NB4 (cell line): ENCODE data around the gene RARB.

Experiments
- CTCF ChIP-seq: IDR thresholded peaks from one replicate; pipeline ENCODE4 v1.5.1; 2012; ENCODE audit warnings: low read depth, low read length
- MYC ChIP-seq: IDR thresholded peaks from 2 replicates; pipeline ENCODE4 v1.6.1; 2011; ENCODE audit warnings: low read depth, low read length
- POLR2A ChIP-seq: IDR thresholded peaks from 2 replicates; pipeline ENCODE4 v1.6.1; 2011; ENCODE audit warnings: mild to moderate bottlenecking; ENCODE audit not compliant: insufficient read length; ENCODE audit errors: extremely low read depth

- TF ChIP-seq POLR2A (no peak), CTCF (no peak), MYC (no peak)
Measured at GRCh38 chr3:25479727-25480010, 51.6 kb downstream of the RARB start.
